CD14-positive monocyte (primary cell): ENCODE measurements around the gene KIFC3. TPM values are rescaled to one million over a fixed set of nuclear protein-coding genes. Genes with fewer than 3 reads are reported as not detected.

Experiments used
- DNase-seq, 3 donors: peaks; one replicate each; pipeline ENCODE4 v3.0.0-alpha.2; 2011 to 2022
- H2AFZ ChIP-seq: 2 replicates; pipeline ENCODE4 v1.6.0; 2012; ENCODE audit warnings: mild to moderate bottlenecking, low read depth, low read length, inconsistent platforms; ENCODE audit not compliant: insufficient read depth, poor library complexity, severe bottlenecking
- H3K27ac ChIP-seq, 2 donors: 1 replicate in 1 of 2; 2 replicates in 1 of 2; pipeline ENCODE4 v1.5.1; 2012 to 2013; ENCODE audit warnings: low read length in 2 of 2, control low read depth in 1 of 2, inconsistent platforms in 1 of 2, low read depth in 1 of 2, mild to moderate bottlenecking in 1 of 2
- H3K27me3 ChIP-seq, 2 donors: one replicate each; pipeline versions ENCODE4 v1.6.0 to v1.6.1; 2011 to 2013; ENCODE audit warnings: low read length in 2 of 2; ENCODE audit not compliant: control insufficient read depth in 2 of 2, insufficient read depth in 2 of 2
- H3K36me3 ChIP-seq, 2 donors: replicated peaks in 1 of 2; 1 replicate in 1 of 2; 2 replicates in 1 of 2; pipeline versions ENCODE4 v1.5.1 to v1.6.1; 2012 to 2013; ENCODE audit warnings: low read length in 2 of 2, control low read depth in 1 of 2, inconsistent platforms in 1 of 2, mild to moderate bottlenecking in 1 of 2; ENCODE audit not compliant: insufficient read depth in 2 of 2, control insufficient read depth in 1 of 2
- H3K4me1 ChIP-seq, 2 donors: 1 replicate in 1 of 2; 2 replicates in 1 of 2; pipeline versions ENCODE4 v1.5.1 to v1.6.1; 2012 to 2013; ENCODE audit warnings: low read length in 2 of 2, control low read depth in 1 of 2, inconsistent platforms in 1 of 2, mild to moderate bottlenecking in 1 of 2, moderate library complexity in 1 of 2; ENCODE audit not compliant: insufficient read depth in 2 of 2, control insufficient read depth in 1 of 2
- H3K4me2 ChIP-seq: replicated peaks from 2 replicates; pipeline ENCODE3; 2012; ENCODE audit warnings: low read length, moderate library complexity, mild to moderate bottlenecking; ENCODE audit not compliant: poor library complexity, severe bottlenecking; ENCODE audit errors: extremely low read depth
- H3K4me3 ChIP-seq, 3 experiments: fragments of 200-600 bp in 1 of 3; sonication (generic) in 1 of 3; replicated peaks in 1 of 3; 1 replicate in 2 of 3; 2 replicates in 1 of 3; pipeline ENCODE4 v1.5.1; 2011 to 2013; ENCODE audit warnings: low read length in 3 of 3, mild to moderate bottlenecking in 3 of 3, control low read depth in 2 of 3, low read depth in 2 of 3, inconsistent platforms in 1 of 3, moderate library complexity in 1 of 3
- H3K79me2 ChIP-seq: 2 replicates; pipeline ENCODE4 v1.6.0; 2012; ENCODE audit warnings: mild to moderate bottlenecking, control low read depth, inconsistent platforms, low read length, moderate library complexity; ENCODE audit not compliant: insufficient read depth
- H3K9ac ChIP-seq: 2 replicates; pipeline ENCODE4 v1.6.0; 2017; ENCODE audit warnings: low read length, mild to moderate bottlenecking; ENCODE audit not compliant: insufficient read depth, poor library complexity, severe bottlenecking
- H3K9me3 ChIP-seq, 2 donors: replicated peaks in 1 of 2; 1 replicate in 1 of 2; 2 replicates in 1 of 2; pipeline versions ENCODE4 v1.5.1 to v1.6.1; 2012 to 2013; ENCODE audit warnings: low read length in 2 of 2, control low read depth in 1 of 2; ENCODE audit not compliant: control insufficient read depth in 1 of 2, insufficient read depth in 1 of 2
- H4K20me1 ChIP-seq: 2 replicates; pipeline ENCODE4 v1.6.0; 2012; ENCODE audit warnings: mild to moderate bottlenecking, low read length, control low read depth, moderate library complexity; ENCODE audit not compliant: insufficient read depth
- H3K27ac Mint-ChIP-seq, 7 donors: one replicate each; pipeline ENCODE4 v1.8.0; 2020; ENCODE audit warnings: mild to moderate bottlenecking in 7 of 7, mixed read lengths in 7 of 7, moderate library complexity in 6 of 7, inconsistent platforms in 2 of 7
- H3K27me3 Mint-ChIP-seq, 3 donors: one replicate each; pipeline ENCODE4 v1.8.0; 2021 to 2022; ENCODE audit warnings: low read depth in 3 of 3, mild to moderate bottlenecking in 3 of 3, mixed read lengths in 3 of 3, moderate library complexity in 3 of 3, inconsistent platforms in 1 of 3
- H3K36me3 Mint-ChIP-seq, 2 donors: one replicate each; pipeline ENCODE4 v1.8.0; 2020; ENCODE audit warnings: mixed read lengths in 2 of 2, inconsistent platforms in 1 of 2, mild to moderate bottlenecking in 1 of 2
- H3K4me1 Mint-ChIP-seq: one replicate; pipeline ENCODE4 v1.8.0; 2020; ENCODE audit warnings: mild to moderate bottlenecking, mixed read lengths
- H3K4me3 Mint-ChIP-seq, 2 donors: one replicate each; pipeline ENCODE4 v1.8.0; 2020; ENCODE audit warnings: mild to moderate bottlenecking in 2 of 2, mixed read lengths in 2 of 2, moderate library complexity in 1 of 2
- H3K9me3 Mint-ChIP-seq, 7 donors: one replicate each; pipeline ENCODE4 v1.8.0; 2020 to 2022; ENCODE audit warnings: mixed read lengths in 7 of 7, mild to moderate bottlenecking in 6 of 7, moderate library complexity in 6 of 7, inconsistent platforms in 2 of 7
- CTCF ChIP-seq: fragments of 200-600 bp; IDR thresholded peaks from one replicate; pipeline ENCODE4 v1.8.0; 2022; ENCODE audit warnings: antibody characterized with exemption, mild to moderate bottlenecking
- WGBS: methylation state at CpG from one replicate; pipeline ENCODE4 v1.1.5; 2013; ENCODE audit warnings: missing lambda C conversion rate; ENCODE audit not compliant: insufficient coverage; 5-methylcytosine and 5-hydroxymethylcytosine counted together
- intact Hi-C, 2 donors: fragments of 100-400 bp; cut with micrococcal nuclease; formaldehyde crosslinking; loops; one replicate each; pipeline versions ENCODE4 v1.15.0 to v1.15.1; 2023
- polyA plus RNA-seq, 3 donors: library from polyadenylated mRNA; depleted of rRNA in 1 of 3; unstranded in 2 of 3; stranded (reverse) in 1 of 3; fragments of 300-500 nt in 2 of 3; fragments of >200 nt in 1 of 3; fragmentation: Illumina TruSeq in 2 of 3; gene quantifications; 1 replicate in 2 of 3; 2 replicates in 1 of 3; pipeline ENCODE4 v1.2.3, GENCODE V29; 2012 to 2021

The KIFC3 gene
- polyA plus RNA-seq, 3 donors = 0.24 to 1.7 TPM; not detected in 1

- Histone ChIP-seq H2AFZ (no peak overlapping the region), H3K36me3 (no peaks in the 10 kb centered on the region), H3K9ac (no peak overlapping the region), H3K27ac (no peak overlapping the region), H3K4me3 (peak overlapping the region in 1 of 3 experiments; percentile 49), H3K79me2 (no peaks in the 10 kb centered on the region), H4K20me1 (no peaks in the 10 kb centered on the region), H3K9me3 (no peaks in the 10 kb centered on the region), H3K4me1 (peaks cover 25 to 30% of the 10 kb centered on the region in 2 donors), H3K4me2 (peak overlapping the region; percentile 51), H3K27me3 (peaks cover 1 to 13% of the 10 kb centered on the region in 2 donors)
- no peaks in the 10 kb centered on the region for H3K36me3 Mint-ChIP-seq
- peaks cover 19 to 48% (median 39%) of the 10 kb centered on the region in 3 donors for H3K27me3 Mint-ChIP-seq
- whole genome bisulfite sequencing = no CpG with 5 or more reads among the region's 2 CpGs
- intact Hi-C loops = loop anchor here in 1 of 2 donors (10.0 kb wide), 1 partner anchor 196 kb away; the partner anchor contains the start of genes USB1 and ZNF319
- TF ChIP-seq CTCF = no peak
- H3K4me3 Mint-ChIP-seq = peak overlapping the region; percentile 66 to 71
- H3K4me1 Mint-ChIP-seq = peaks cover 32% of the 10 kb centered on the region
- H3K27ac Mint-ChIP-seq = peak overlapping the region in 5 of 7 donors; percentile 41 to 82 (median 81)
- H3K9me3 Mint-ChIP-seq = peaks cover 0 to 2% (median 0%) of the 10 kb centered on the region in 7 donors
- no peak for DNase-seq
Measured at GRCh38 chr16:57808589-57809228, 6.4 kb upstream of the KIFC3 start.

- no peaks in the 10 kb centered on the region for H4K20me1 ChIP-seq
- peak overlapping the region in 1 of 2 donors; percentile 28 for H3K27ac ChIP-seq
- under 1% methylated on average over 8 of the region's 16 CpGs for WGBS
- Mint-ChIP-seq H3K27me3 (peaks cover 24 to 55% (median 46%) of the 10 kb centered on the region in 3 donors), H3K9me3 (peaks cover 0 to 2% (median 0%) of the 10 kb centered on the region in 7 donors), H3K36me3 (peaks cover under 1 to 1% of the 10 kb centered on the region in 2 donors), H3K4me1 (peaks cover 32% of the 10 kb centered on the region), H3K4me3 (peak overlapping the region; percentile 66 to 82), H3K27ac (peak overlapping the region; percentile 37 to 84 (median 75))
- no peaks in the 10 kb centered on the region for H3K36me3 ChIP-seq
- H3K4me3 ChIP-seq = peak overlapping the region in 2 of 3 experiments; percentile 8 to 49
- peak; percentile 47 to 86 (median 73) for DNase-seq
- H3K79me2 ChIP-seq = no peaks in the 10 kb centered on the region
- H2AFZ ChIP-seq = no peak overlapping the region
- intact Hi-C loops = loop anchor here in 1 of 2 donors (10.0 kb wide), 1 partner anchor 197 kb away; the partner anchor contains the start of genes USB1 and ZNF319
- peak overlapping the region; percentile 51 for H3K4me2 ChIP-seq
- H3K9me3 ChIP-seq = no peaks in the 10 kb centered on the region
- no peak for TF ChIP-seq CTCF
- no peak overlapping the region for H3K9ac ChIP-seq
- peaks cover 7 to 20% of the 10 kb centered on the region in 2 donors for H3K27me3 ChIP-seq
- H3K4me1 ChIP-seq = peaks cover 25 to 30% of the 10 kb centered on the region in 2 donors
Measured at GRCh38 chr16:57807968-57808528, 5.8 kb upstream of the KIFC3 start.
